Adipose tissue (tissue), 3 donors: Measurements from ENCODE around the gene NTM. TPM values are rescaled to one million over a fixed set of nuclear protein-coding genes. Genes with fewer than 3 reads are reported as not detected.
"Not testable (repeated sequence)": the region's sequence is repeated elsewhere in the genome, so short reads cannot be mapped to it uniquely, and the experiment has no call there.

Experiments
- H3K27ac ChIP-seq: one replicate; pipeline ENCODE4 v1.5.1; 2013; ENCODE audit warnings: low read depth, low read length
- WGBS, 3 donors: extraction: QIAGEN DNeasy Blood & Tissue Kit; methylation state at CpG; one replicate each; pipeline ENCODE4 v1.1.7; 2013; 5-methylcytosine and 5-hydroxymethylcytosine counted together
- polyA plus RNA-seq, 3 donors: library from polyadenylated mRNA; stranded (reverse); fragments of 200-250 nt; gene quantifications; one replicate each; pipeline ENCODE4 v1.2.3, GENCODE V29; 2013
- donor health status: healthy with polysubstance abuse.
- donor health status: Bipolar disorder and iron deficiency.
- donor health status: healthy.

The NTM gene
- 1 to 10 TPM in 2 of 3 donors, under 1 TPM in 1; 0.22 to 2.2 (median 1.6) TPM for polyA plus RNA-seq

GRCh38 chr11:131370090-131370751 is at the start of gene NTM:
Gene NTM, plus strand, starts transcription at chr11:131370615.
- WGBS, 3 donors = 9 to 43% (median 23%) methylated on average over 7 of the region's 7 CpGs
- H3K27ac ChIP-seq = no peak within 1 kb of the TSS

DNA sequence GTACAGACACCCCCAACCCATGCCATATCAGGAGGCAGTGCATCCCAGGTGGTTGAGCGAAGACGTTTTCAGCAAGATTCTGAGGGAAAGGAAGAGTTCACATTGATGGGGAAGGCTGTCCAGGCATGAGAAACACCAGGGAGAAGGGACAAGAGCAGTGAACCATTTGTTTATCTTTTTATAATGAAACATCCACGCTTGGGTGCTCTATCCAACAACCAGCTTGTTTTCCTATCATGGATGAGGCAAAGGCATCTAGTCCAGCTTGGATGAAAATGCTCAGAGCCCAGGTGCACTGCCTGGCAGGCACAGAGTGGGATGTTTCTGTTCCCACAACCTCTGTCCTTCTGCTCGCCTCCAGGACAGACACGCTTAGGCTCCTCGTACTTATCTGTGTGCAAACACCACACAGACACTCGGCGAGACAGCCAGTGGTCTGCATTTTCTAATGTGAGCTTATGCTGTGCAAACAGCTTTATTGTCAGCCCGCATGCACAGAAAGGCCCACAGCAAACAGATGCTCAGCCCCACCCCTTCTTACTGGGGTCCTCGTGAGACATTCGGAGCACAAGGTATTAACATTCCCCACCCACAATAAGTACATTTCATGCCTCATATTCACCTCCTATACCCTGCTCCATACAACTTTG is 45.4 kb upstream of the NTM start:
- WGBS, 3 donors = 37 to 76% (median 66%) methylated on average over 11 of the region's 11 CpGs
- H3K27ac ChIP-seq = no peak overlapping the region

DNA sequence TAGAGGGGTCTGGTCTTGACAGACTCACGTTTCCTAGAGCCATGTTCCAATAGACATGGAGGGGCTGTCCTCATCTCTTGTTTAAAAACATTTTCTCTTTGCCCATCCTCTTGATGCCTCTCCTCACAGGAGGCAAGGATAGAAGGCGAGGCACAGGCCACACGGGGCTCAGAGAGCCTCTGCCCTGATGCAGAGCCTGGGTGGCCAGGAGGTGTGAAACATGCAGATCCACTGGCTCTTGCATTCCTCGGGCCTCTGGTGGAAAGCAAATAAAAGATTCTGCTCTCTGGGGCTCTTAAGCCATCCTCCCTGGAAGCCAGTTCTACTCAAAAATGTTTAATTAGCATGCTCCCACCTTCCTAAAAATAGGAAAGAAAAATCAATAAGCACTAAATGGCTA is 43.6 kb upstream of the NTM start:
- WGBS, 3 donors = 33 to 41% (median 39%) methylated on average over 4 of the region's 4 CpGs
- no peak overlapping the region for H3K27ac ChIP-seq

GRCh38 chr11:131327421-131327820 is 43.0 kb upstream of the NTM start:
- WGBS, 3 donors = 49 to 66% (median 51%) methylated on average over 5 of the region's 5 CpGs
- H3K27ac ChIP-seq = no peak overlapping the region

GRCh38 chr11:131328843-131329242 is 41.6 kb upstream of the NTM start:
- 76 to 86% (median 82%) methylated on average over 3 of the region's 3 CpGs for WGBS, 3 donors
- no peak overlapping the region for H3K27ac ChIP-seq

- 34 to 62% (median 61%) methylated on average over 7 of the region's 7 CpGs for WGBS, 3 donors
- no peak overlapping the region for H3K27ac ChIP-seq
Measured at GRCh38 chr11:131331010-131331409, 39.4 kb upstream of the NTM start.

- no peak overlapping the region for H3K27ac ChIP-seq
- WGBS, 3 donors = 46 to 86% (median 81%) methylated on average over 5 of the region's 5 CpGs
Measured at GRCh38 chr11:131331546-131331945, 38.9 kb upstream of the NTM start.

- no peak overlapping the region for H3K27ac ChIP-seq
Measured at GRCh38 chr11:131334601-131335000, 35.8 kb upstream of the NTM start.

DNA sequence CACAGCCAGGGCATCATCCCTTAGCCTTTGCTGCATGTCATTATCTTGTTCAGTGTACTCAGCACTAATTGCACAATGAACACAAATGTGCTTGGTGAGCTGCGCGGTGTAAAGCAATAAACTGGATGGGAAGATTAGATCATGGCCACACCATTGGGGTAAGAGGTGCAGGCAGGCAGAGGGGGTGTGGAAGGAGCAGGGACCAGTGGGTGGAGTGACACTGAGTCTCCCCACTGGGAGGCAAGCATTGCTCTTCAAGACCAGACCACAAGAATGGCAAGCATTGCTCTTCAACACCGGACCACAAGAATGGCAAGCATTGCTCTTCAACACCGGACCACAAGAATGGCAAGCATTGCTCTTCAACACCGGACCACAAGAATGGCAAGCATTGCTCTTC is 28.5 kb upstream of the NTM start:
- WGBS, 3 donors = 61 to 82% (median 61%) methylated on average over 3 to 4 of the region's 5 CpGs
- not testable (repeated sequence) for H3K27ac ChIP-seq

DNA sequence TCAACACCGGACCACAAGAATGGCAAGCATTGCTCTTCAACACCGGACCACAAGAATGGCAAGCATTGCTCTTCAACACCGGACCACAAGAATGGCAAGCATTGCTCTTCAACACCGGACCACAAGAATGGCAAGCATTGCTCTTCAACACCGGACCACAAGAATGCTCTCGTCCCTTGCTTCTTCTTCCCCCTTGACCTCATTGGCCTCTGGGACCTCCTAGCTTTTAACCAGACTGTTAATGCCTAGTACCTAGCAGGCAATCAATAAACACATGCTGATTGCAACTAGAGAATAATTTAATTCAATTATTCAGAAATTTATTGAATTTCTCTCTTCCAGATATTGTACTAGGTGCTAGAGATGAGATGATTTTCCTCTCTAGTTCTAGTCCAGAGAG is 28.0 kb upstream of the NTM start:
- not testable (repeated sequence) for H3K27ac ChIP-seq
- WGBS, 3 donors = 75 to 95% (median 93%) methylated on average over 3 to 4 of the region's 6 CpGs

GRCh38 chr11:131345406-131345805 is 25.0 kb upstream of the NTM start:
- H3K27ac ChIP-seq = no peak overlapping the region
- 90 to 92% (median 92%) methylated on average over 3 of the region's 3 CpGs for WGBS, 3 donors

GRCh38 chr11:131349368-131350086 is 20.9 kb upstream of the NTM start:
- 70 to 81% (median 79%) methylated on average over 11 of the region's 11 CpGs for WGBS, 3 donors
- H3K27ac ChIP-seq = no peak overlapping the region

DNA sequence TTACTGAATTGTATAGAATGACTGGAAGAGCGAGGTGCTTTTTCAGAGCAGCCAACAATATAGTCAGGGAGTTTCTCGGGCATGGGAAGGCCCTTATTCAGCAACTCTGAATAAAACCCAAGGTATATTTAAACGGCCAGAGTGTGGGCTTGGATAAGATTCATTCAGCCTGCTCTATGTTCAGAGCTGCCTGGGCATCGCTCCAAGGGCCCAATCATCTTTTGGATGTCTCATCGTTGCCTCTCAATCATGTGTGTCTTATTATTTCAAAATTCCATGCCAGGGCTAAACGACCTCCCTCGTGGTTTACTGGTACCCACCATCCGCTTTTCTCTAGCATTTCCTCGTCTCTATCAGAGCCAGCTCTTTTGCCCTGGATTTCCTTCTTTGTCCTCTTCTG is 19.5 kb upstream of the NTM start:
- 69 to 74% (median 69%) methylated on average over 9 of the region's 9 CpGs for WGBS, 3 donors
- H3K27ac ChIP-seq = no peak overlapping the region

DNA sequence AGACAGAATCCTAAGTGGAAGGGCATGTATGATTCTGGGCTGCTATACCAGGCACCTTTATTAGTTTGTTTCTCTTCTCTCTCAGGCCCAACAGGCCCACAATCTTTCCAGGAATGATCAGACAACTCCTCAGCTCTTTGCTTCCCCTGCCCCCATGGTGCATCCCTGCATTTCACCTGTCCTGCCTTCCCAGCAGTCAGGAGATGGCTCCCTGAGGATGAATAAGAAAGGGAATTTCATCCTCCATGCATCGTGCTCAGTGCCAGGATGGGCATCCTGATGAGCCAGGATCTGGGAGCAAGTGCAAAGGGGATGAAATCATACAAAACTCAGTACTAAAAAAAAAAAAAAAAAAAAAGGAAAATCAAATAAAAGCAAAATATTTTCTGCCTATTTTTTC is 18.6 kb upstream of the NTM start:
- no peak overlapping the region for H3K27ac ChIP-seq
- WGBS, 3 donors = 31 to 38% (median 36%) methylated on average over 1 of the region's 1 CpG

DNA sequence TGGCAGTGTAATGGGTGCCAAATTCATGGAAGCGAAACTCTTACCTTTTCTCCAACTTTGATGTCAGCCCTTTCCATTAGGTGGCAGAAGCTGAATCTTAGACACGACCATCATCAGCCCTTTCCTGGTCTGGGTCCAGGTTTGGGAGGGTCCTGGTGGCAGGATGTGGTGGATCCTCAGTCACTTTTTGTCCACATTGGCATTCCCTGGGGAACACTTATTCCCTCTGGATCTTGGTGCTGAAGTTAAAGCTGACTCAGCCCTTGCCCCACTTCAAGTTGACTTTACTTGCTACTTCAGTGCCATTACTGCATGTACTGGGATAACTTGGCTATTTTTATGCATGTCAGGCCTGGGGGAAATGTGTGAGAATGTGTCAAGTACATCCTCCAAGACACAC is 16.6 kb upstream of the NTM start:
- no peak overlapping the region for H3K27ac ChIP-seq
- 68 to 83% (median 77%) methylated on average over 2 of the region's 2 CpGs for WGBS, 3 donors

- WGBS, 3 donors = 45 to 68% (median 66%) methylated on average over 5 of the region's 5 CpGs
- no peak overlapping the region for H3K27ac ChIP-seq
Measured at GRCh38 chr11:131354251-131354701, 16.1 kb upstream of the NTM start.

DNA sequence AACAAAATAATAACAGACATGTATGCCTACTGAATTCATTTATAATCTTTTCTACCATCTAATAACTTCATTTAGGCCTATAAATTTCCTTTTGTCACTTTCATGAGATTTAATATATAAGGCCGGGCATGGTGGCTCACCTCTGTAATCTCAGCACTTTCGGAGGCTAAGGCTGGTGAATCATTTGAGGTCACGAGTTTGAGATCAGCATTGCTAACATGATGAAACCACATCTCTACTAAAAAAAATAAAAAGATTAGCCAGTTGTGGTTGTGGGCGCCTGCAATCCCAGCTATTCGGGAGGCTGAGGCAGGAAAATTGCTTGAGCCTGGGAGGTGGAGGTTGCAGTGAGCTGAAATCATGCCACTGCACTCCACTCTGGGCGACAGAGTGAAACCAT is 14.2 kb upstream of the NTM start:
- WGBS, 3 donors = 89 to 92% (median 91%) methylated on average over 6 of the region's 6 CpGs
- H3K27ac ChIP-seq = no peak overlapping the region

- no peak overlapping the region for H3K27ac ChIP-seq
- WGBS, 3 donors = 66 to 82% (median 80%) methylated on average over 4 of the region's 4 CpGs
Measured at GRCh38 chr11:131365329-131365930, 5.0 kb upstream of the NTM start.
